OCI-LY7 (cell line): ENCODE results near the gene LUZP1.

Experiments
- CTCF ChIP-seq: fragments of 200-600 bp; sonication (generic); conservative IDR thresholded peaks from 2 replicates; pipeline ENCODE4 v1.5.1; 2014; ENCODE audit warnings: mild to moderate bottlenecking, antibody characterized with exemption, low read length, moderate library complexity, mixed read lengths
- EZH2phosphoT487 ChIP-seq: fragments of 200-600 bp; sonication (generic); IDR thresholded peaks from 2 replicates; pipeline ENCODE4 v1.6.1; 2018; ENCODE audit warnings: low read depth, borderline replicate concordance, mild to moderate bottlenecking, mixed run types, antibody characterized with exemption, low read length, moderate library complexity, mixed read lengths

- TF ChIP-seq CTCF (no peak), EZH2phosphoT487 (no peak)
Measured at GRCh38 chr1:23174426-23175110, 5.9 kb upstream of the LUZP1 start.
